Measurements from ENCODE around the gene MOB2. TPM values are rescaled to one million over a fixed set of nuclear protein-coding genes. Genes with fewer than 3 reads are reported as not detected.

Gene MOB2
- total RNA-seq, 2 experiments from 2014 or later, result 22.4 to 27.5 TPM

DNA sequence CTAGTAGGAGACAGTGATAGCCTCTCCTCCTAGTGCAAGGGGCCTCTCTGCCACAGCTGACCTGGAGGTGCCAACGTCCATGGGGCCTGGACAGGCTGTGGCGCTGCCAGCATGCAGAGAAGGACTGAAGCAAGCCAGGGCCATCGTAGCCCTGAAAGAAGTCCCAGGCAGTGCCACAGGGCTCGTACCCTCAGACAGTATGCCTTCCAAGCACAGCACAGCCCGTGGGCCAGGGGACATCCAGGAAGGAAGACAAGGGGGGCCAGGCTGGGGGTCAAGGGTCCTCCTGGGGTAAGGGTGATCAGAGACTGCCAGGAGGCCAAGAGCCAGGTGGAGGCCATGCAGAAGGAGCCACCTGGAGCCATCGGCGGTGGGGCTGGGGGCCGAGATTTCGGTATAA lies 20.4 kb upstream of the MOB2 start:
- H3K27ac ChIP-seq (ENCODE audit: low read depth, low read length, poor library complexity, severe bottlenecking), result no peak overlapping the region
- DNase-seq (ENCODE audit: low spot score), result no peak
- peaks cover 3% of the 10 kb centered on the region; the same call in 1 of the 2 replicates for H4K20me1 ChIP-seq (ENCODE audit: insufficient read depth, low read length)
- BruUV-seq (replicated peaks), result no TSS peak
- no peaks in the 10 kb centered on the region for H3K9me3 ChIP-seq (ENCODE audit: low read length)
- no peaks in the 10 kb centered on the region for H3K9me2 ChIP-seq (ENCODE audit: insufficient read depth, low read length)
- H3K36me3 ChIP-seq (ENCODE audit: insufficient read depth, low read length), result no peaks in the 10 kb centered on the region
- TF ChIP-seq, protein P1, sequence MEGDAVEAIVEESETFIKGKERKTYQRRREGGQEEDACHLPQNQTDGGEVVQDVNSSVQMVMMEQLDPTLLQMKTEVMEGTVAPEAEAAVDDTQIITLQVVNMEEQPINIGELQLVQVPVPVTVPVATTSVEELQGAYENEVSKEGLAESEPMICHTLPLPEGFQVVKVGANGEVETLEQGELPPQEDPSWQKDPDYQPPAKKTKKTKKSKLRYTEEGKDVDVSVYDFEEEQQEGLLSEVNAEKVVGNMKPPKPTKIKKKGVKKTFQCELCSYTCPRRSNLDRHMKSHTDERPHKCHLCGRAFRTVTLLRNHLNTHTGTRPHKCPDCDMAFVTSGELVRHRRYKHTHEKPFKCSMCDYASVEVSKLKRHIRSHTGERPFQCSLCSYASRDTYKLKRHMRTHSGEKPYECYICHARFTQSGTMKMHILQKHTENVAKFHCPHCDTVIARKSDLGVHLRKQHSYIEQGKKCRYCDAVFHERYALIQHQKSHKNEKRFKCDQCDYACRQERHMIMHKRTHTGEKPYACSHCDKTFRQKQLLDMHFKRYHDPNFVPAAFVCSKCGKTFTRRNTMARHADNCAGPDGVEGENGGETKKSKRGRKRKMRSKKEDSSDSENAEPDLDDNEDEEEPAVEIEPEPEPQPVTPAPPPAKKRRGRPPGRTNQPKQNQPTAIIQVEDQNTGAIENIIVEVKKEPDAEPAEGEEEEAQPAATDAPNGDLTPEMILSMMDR (conservative IDR thresholded peaks at IDR 0.05; ENCODE audit: low read length), result no peak
- no peak for TF ChIP-seq EZH2phosphoT487 (IDR thresholded peaks at IDR 0.05; ENCODE audit: borderline replicate concordance, low read depth, low read length)
- no peak overlapping the region for H3K4me3 ChIP-seq (ENCODE audit: low read depth, low read length, poor library complexity, severe bottlenecking)
- H3K4me1 ChIP-seq (ENCODE audit: insufficient read depth, low read length, poor library complexity, severe bottlenecking), result peaks cover 8% of the 10 kb centered on the region
- no peak overlapping the region for H3K4me2 ChIP-seq (ENCODE audit: low read length)
- no peaks in the 10 kb centered on the region for H3K79me2 ChIP-seq (ENCODE audit: insufficient read depth, low read depth, low read length)
- CTCF ChIA-PET (ENCODE audit: unreplicated experiment), result no interaction called here
- POLR2A ChIA-PET, result no interaction called here
- H2AFZ ChIP-seq (ENCODE audit: low read length), result no peak overlapping the region
- intact Hi-C loops (cut with micrococcal nuclease; ENCODE audit: unreplicated experiment), result no loop called here

DNA sequence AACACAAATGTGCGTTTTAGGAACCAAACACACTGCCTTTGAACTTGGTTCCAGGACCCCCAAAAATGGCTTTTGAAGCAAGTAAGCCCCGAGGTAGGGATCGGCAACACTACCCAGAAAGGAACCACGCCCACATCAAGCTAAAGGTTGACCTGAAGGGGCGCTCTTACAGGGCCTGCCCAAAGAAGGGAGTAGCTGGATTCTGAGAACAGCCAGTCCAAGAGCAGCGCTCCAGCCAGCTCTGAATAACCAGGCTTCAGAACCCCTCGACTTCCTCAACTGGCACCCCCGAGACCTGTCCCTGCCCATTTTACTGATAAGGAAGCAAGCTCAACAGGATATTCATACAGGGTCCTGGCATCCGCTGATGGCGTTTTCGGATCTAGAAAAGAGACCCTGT lies 18.9 kb upstream of the MOB2 start:
- no peak for TF ChIP-seq EZH2phosphoT487 (IDR thresholded peaks at IDR 0.05; ENCODE audit: borderline replicate concordance, low read depth, low read length)
- TF ChIP-seq, protein P1 (conservative IDR thresholded peaks at IDR 0.05; ENCODE audit: low read length), result peak; percentile 62
- DNase-seq (ENCODE audit: low spot score), result no peak
- peaks cover 8% of the 10 kb centered on the region for H3K4me1 ChIP-seq (ENCODE audit: insufficient read depth, low read length, poor library complexity, severe bottlenecking)
- H3K9me3 ChIP-seq (ENCODE audit: low read length), result no peaks in the 10 kb centered on the region
- no TSS peak for BruUV-seq (replicated peaks)
- H3K79me2 ChIP-seq (ENCODE audit: insufficient read depth, low read depth, low read length), result no peaks in the 10 kb centered on the region
- peaks cover 3% of the 10 kb centered on the region; the same call in 1 of the 2 replicates for H4K20me1 ChIP-seq (ENCODE audit: insufficient read depth, low read length)
- H3K9me2 ChIP-seq (ENCODE audit: insufficient read depth, low read length), result no peaks in the 10 kb centered on the region
- H3K27ac ChIP-seq (ENCODE audit: low read depth, low read length, poor library complexity, severe bottlenecking), result no peak overlapping the region
- intact Hi-C loops (cut with micrococcal nuclease; ENCODE audit: unreplicated experiment), result no loop called here
- no peak overlapping the region for H3K4me2 ChIP-seq (ENCODE audit: low read length)
- POLR2A ChIA-PET, result interaction anchor here (0.6 kb wide), 1 partner anchor 345 kb away, joined by 3 read pairs; no protein-coding TSS in a partner anchor
- H3K4me3 ChIP-seq (ENCODE audit: low read depth, low read length, poor library complexity, severe bottlenecking), result no peak overlapping the region
- H3K36me3 ChIP-seq (ENCODE audit: insufficient read depth, low read length), result no peaks in the 10 kb centered on the region
- no peak overlapping the region for H2AFZ ChIP-seq (ENCODE audit: low read length)
- CTCF ChIA-PET (ENCODE audit: unreplicated experiment), result no interaction called here

DNA sequence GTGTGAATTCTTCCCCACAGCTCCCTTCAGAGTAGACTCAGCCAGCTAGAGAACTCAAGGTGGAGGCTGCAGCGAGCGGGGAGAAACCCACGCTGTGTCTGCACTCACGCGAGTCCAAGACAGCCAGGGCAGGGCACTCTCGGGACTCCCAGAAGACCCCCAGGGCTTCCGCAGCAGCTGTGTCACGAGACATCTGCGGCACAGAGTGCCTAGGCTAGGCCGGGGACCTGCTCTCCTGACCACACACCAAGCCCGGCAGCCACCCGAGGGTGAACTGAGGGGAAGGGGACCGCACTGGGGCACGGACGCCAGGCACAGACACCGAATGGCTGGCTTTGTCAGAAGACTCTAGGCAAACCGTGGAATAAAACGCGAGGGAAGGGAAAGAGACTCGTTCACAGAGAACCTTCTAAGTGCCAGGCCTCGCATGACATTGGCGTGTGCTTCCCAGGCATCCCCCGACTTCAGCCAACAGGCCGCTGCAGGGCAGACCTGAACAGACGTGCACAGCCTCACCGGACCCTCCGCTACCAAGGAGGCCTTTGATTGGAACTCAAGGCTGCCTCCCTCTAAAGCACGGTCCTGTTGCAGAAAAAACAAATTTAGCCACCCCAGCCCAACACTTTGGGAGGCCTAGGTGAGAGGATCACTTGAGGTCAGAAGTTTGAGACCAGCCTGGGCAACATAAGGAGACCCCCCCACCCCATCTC lies 18.2 kb upstream of the MOB2 start:
- intact Hi-C loops (cut with micrococcal nuclease; ENCODE audit: unreplicated experiment), result no loop called here
- no peaks in the 10 kb centered on the region for H3K9me3 ChIP-seq (ENCODE audit: low read length)
- H3K4me1 ChIP-seq (ENCODE audit: insufficient read depth, low read length, poor library complexity, severe bottlenecking), result peaks cover 8% of the 10 kb centered on the region
- no peak overlapping the region for H3K4me3 ChIP-seq (ENCODE audit: low read depth, low read length, poor library complexity, severe bottlenecking)
- ChIA-PET CTCF (ENCODE audit: unreplicated experiment) (no interaction called here), POLR2A (no interaction called here)
- no peak overlapping the region for H3K27ac ChIP-seq (ENCODE audit: low read depth, low read length, poor library complexity, severe bottlenecking)
- no TSS peak for BruUV-seq (replicated peaks)
- peaks cover 3% of the 10 kb centered on the region; the same call in 1 of the 2 replicates for H4K20me1 ChIP-seq (ENCODE audit: insufficient read depth, low read length)
- no peaks in the 10 kb centered on the region for H3K36me3 ChIP-seq (ENCODE audit: insufficient read depth, low read length)
- H2AFZ ChIP-seq (ENCODE audit: low read length), result no peak overlapping the region
- no peak overlapping the region for H3K4me2 ChIP-seq (ENCODE audit: low read length)
- no peak for DNase-seq (ENCODE audit: low spot score)
- no peaks in the 10 kb centered on the region for H3K9me2 ChIP-seq (ENCODE audit: insufficient read depth, low read length)
- no peaks in the 10 kb centered on the region for H3K79me2 ChIP-seq (ENCODE audit: insufficient read depth, low read depth, low read length)
- TF ChIP-seq EZH2phosphoT487 (IDR thresholded peaks at IDR 0.05; ENCODE audit: borderline replicate concordance, low read depth, low read length), result no peak
- TF ChIP-seq, protein P1 (conservative IDR thresholded peaks at IDR 0.05; ENCODE audit: low read length), result no peak
